ENCODE results near the gene ATM.

GRCh38 chr11:108293229-108293628 is 70.4 kb downstream of the ATM start:
- TF ChIP-seq ZNF384 (IDR thresholded peaks at IDR 0.05), result no peak
- no peak for TF ChIP-seq SP1 (IDR thresholded peaks at IDR 0.05)
- no peak for TF ChIP-seq PKNOX1 (IDR thresholded peaks at IDR 0.05)
- no peak for TF ChIP-seq TARDBP (IDR thresholded peaks at IDR 0.05)
- no peak for TF ChIP-seq FOXM1 (IDR thresholded peaks at IDR 0.05; ENCODE audit: borderline replicate concordance)
- TF ChIP-seq BHLHE40 (IDR thresholded peaks at IDR 0.05; ENCODE audit: borderline replicate concordance), result no peak
- no peak for TF ChIP-seq FOXA1 (IDR thresholded peaks at IDR 0.05)
- no peak for TF ChIP-seq L3MBTL2 (conservative IDR thresholded peaks at IDR 0.05)
- TF ChIP-seq CTBP1 (IDR thresholded peaks at IDR 0.05; ENCODE audit: borderline replicate concordance), result no peak
- no peak for TF ChIP-seq ARNT (IDR thresholded peaks at IDR 0.05)
- TF ChIP-seq ELF4 (IDR thresholded peaks at IDR 0.05), result no peak
- TF ChIP-seq FOXK2 (IDR thresholded peaks at IDR 0.05), result no peak

Data from HEK293T (cell line).